Cerebellar cortex (tissue), 1 donor: ENCODE measurements around the gene PDGFD.
"Not testable (repeated sequence)": the region's sequence is repeated elsewhere in the genome, so short reads cannot be mapped to it uniquely, and the experiment has no call there.

ENCODE experiments used
- DNase-seq: peaks from one replicate; pipeline ENCODE4 v3.0.0-alpha.2; 2015; ENCODE audit warnings: low spot score

PDGFD gene

GRCh38 chr11:104054911-104055529 is 108.9 kb downstream of the PDGFD start:
- no peak for DNase-seq

- no peak for DNase-seq
These were observed 110.0 kb downstream of the PDGFD start for GRCh38 chr11:104053743-104054478.

DNA sequence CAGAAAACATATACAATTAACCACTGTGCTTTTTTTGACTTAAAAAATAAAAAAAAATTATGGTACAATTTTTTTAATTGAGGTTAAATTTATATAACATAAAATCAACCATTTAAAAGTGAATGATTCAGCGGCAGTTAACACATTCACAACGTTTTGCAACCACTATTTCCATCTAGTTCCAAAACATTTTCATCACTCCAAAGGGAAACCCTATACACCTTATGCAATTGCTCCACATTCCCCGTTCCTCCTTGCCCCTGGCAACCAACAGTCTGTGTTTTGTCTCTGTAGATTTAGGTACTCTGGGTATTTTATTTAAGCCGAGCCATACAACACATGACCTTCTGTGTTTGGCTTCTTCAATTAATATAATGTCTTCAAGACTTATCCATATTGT is 112.2 kb downstream of the PDGFD start:
- DNase-seq, result no peak

- no peak for DNase-seq
These were observed 114.8 kb downstream of the PDGFD start for GRCh38 chr11:104049116-104049515.

- DNase-seq, result not testable (repeated sequence)
These were observed 117.1 kb downstream of the PDGFD start for GRCh38 chr11:104046858-104047257.

GRCh38 chr11:104046331-104046730 is 117.6 kb downstream of the PDGFD start:
- DNase-seq, result no peak

GRCh38 chr11:104043678-104044239 is 120.2 kb downstream of the PDGFD start:
- no peak for DNase-seq

- no peak for DNase-seq
These were observed 120.8 kb downstream of the PDGFD start for GRCh38 chr11:104043142-104043541.

DNA sequence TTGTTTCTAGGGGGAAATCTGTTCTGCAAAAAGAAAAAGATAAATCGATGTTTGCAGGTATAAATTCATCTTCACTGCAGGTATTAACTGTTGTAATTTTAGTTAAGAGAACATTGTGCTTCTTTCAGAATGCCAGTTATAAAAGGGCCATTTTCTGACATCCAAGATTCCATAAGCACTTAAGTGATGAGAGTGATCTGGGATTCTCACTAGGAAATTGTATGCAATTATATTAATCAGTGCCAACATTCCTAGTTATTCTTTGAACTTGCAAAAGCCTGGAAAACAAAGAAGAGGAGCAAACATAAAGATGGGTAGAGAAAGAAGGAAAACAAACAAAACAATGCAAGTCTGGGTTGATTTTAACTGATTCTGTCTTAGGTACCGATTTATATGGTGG is 122.2 kb downstream of the PDGFD start:
- no peak for DNase-seq

GRCh38 chr11:104036995-104037394 is 127.0 kb downstream of the PDGFD start:
- DNase-seq, result no peak

- no peak for DNase-seq
These were observed 127.4 kb downstream of the PDGFD start, which contains the start of gene DDI1 for GRCh38 chr11:104036588-104036987. DDI1 (plus strand) TSS chr11:104036640; CDS start chr11:104036823, 183 bp downstream.

DNA sequence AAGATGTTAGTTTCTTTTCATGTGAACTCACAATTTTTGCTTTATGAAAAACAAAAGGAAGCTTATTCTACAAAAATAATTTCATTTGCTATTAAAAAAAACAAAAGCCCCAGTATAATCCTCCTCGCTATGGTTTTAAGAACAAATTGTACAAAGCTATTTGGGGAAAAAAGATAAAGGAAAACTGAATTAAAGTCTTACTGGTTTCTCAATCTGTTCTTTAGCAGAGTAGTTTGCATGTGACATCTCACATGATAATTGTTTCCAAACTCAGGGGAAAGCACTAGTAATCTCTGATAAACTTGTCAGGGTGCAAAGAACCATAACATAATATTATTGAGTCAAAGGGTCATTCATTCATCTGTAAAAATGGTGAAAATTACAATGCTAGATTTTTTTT is 130.4 kb downstream of the PDGFD start:
- DNase-seq, result no peak

GRCh38 chr11:104033134-104033533 is 130.8 kb downstream of the PDGFD start:
- DNase-seq, result no peak

GRCh38 chr11:104028476-104029263 is 135.3 kb downstream of the PDGFD start:
- no peak for DNase-seq

DNA sequence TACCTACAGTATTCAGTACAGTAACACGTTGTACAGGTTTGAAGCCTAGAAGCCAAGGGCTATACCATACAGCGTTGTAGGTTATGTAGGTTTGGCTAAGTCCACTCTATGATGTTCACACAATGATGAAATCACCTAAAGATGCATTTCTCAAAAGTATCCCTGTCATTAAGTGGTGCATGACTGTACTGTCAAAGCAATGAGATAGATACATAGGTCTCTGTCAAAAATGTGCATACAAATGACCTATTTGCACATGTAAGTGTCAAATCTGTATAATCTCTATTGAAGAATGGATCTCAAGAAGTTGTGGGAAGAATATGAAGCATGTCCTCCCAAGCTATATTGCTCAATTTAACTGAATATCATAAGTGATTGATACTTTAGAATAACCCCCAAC is 139.4 kb downstream of the PDGFD start:
- DNase-seq, result no peak

GRCh38 chr11:104015649-104016415 is 148.1 kb downstream of the PDGFD start:
- DNase-seq, result no peak

DNA sequence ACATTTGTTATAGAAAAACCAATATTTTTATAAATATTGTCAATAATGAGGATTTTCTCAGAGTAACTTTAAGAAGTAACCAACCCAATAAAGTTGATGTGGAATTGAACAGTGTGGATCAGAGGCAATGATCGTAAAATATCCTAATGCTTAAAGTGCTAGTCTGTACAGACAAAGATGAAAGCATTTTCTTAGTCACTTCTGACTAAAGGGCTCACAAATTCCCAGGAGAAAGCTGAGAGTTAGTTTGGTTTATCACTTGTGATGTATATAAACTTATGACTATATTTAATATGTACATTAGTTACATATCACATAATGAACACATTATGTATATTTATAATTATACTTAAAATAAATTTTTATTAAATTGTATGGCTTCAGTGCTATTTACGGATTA is 152.9 kb downstream of the PDGFD start:
- DNase-seq, result no peak

- DNase-seq, result no peak
These were observed 154.2 kb downstream of the PDGFD start for GRCh38 chr11:104009744-104010143.

- DNase-seq, result no peak
These were observed 158.6 kb downstream of the PDGFD start for GRCh38 chr11:104005234-104005855.

DNA sequence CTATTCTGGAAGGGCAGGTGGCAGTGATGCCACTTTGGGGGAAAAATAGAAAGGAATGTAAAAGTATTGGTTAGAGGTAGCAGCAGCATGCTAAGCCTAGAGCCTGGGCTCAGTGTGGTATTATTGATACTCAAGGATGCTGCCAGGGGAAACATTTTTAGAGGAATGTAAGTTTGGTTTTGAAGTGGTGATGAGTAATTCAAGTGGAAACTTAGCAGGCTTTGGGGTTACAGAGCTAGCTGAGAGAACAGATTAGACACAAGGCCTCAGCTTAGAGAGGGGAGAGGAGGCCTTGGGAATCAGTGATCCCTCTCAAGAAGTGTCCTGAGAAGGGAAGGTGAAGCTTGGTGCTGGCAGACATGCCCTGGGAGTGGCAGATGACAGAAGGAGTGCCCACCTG is 160.5 kb downstream of the PDGFD start:
- no peak for DNase-seq

DNA sequence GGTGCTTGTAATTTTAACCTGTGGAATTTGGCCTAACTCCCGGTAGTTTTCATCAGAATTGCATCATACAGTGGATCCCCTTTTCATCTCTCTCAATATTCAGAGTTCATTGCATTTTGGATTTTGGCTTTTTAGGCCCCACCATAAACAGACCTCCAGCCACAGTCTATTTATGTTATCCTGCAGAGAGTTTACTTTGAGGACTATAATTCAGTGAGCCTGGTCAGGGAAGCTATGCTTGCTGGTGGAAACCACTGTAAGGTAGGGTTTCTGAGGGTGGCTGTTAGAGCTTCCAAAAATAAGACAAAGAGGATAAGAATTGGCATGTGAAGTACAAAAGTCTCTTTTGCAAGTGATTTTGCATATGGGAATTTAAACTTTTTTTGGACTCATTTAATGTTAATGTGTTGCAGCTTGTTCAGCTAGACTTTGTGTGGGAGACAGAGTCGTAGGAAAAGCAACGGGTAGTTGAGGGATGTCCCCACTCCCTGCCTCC is 162.3 kb downstream of the PDGFD start:
- DNase-seq, result no peak
